22Rv1 (cell line): Measurements from ENCODE around the gene ANO10.

Source experiments
- H3K27ac ChIP-seq: fragments of 450-650 bp; 2 replicates; pipeline ENCODE4 v1.5.1; 2017
- ZFX ChIP-seq: fragments of 450-650 bp; IDR thresholded peaks from 2 replicates; pipeline ENCODE4 v1.6.1; 2017; ENCODE audit warnings: antibody characterized with exemption, borderline replicate concordance
- TF ChIP-seq, protein P1 (sequence below): fragments of 450-650 bp; IDR thresholded peaks from 2 replicates; pipeline ENCODE4 v1.5.1; 2017; ENCODE audit warnings: mild to moderate bottlenecking

Gene ANO10

DNA sequence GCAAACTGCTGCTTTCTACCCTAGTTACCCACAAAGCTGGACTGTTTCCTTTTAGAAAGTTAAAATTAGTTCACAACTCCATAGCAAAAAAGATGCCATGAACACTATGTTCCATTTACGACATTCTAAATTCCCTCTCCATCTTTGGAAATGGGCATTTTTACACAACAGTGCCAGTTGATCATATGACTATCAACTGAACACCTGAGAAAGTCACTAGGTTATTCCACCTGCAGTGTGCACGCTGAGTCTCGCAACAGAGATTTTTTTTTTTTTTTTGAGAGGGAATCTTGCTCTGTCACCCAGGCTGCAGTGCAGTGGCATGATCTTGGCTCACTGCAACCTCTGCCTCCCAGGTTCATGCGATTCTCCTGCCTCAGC, 215.2 kb downstream of the ANO10 start:
- H3K27ac ChIP-seq: no peak overlapping the region
- TF ChIP-seq, protein P1, sequence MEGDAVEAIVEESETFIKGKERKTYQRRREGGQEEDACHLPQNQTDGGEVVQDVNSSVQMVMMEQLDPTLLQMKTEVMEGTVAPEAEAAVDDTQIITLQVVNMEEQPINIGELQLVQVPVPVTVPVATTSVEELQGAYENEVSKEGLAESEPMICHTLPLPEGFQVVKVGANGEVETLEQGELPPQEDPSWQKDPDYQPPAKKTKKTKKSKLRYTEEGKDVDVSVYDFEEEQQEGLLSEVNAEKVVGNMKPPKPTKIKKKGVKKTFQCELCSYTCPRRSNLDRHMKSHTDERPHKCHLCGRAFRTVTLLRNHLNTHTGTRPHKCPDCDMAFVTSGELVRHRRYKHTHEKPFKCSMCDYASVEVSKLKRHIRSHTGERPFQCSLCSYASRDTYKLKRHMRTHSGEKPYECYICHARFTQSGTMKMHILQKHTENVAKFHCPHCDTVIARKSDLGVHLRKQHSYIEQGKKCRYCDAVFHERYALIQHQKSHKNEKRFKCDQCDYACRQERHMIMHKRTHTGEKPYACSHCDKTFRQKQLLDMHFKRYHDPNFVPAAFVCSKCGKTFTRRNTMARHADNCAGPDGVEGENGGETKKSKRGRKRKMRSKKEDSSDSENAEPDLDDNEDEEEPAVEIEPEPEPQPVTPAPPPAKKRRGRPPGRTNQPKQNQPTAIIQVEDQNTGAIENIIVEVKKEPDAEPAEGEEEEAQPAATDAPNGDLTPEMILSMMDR: no peak
- no peak for TF ChIP-seq ZFX

DNA sequence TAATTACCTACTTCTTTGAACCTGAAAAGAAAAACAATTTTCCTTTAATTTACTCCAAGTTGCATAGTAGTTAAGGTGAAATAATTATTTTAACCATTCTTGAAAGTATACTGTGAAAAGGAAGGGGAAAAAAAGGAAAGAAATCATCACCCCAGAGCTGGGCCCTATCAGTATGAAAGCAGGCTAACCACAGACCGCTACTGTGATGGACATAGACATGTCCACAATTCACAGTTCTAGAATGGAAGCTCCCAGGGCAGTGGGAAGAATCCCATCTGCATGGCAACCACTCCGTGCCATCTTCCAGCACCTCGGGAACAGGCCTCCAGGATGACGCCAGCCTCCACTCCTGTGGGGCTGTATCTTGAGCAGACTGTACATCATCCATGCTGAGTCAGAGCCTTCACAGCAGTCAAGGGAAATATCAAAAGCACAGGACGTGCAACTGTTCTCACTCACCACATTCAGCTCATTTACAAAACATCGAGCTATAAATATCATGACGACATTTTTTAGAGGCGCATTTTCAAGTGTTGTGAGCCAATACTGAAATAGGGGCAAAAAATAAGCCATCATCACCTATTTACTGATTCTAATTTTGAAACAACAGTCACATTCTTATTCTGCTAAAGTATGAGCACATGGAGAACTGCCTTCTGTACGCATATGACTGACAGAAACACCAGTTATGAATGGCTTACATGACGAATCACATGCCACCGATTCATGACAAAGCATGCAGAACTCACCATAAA, 215.7 kb downstream of the ANO10 start:
- TF ChIP-seq, protein P1: no peak
- no peak for TF ChIP-seq ZFX
- no peak overlapping the region for H3K27ac ChIP-seq

DNA sequence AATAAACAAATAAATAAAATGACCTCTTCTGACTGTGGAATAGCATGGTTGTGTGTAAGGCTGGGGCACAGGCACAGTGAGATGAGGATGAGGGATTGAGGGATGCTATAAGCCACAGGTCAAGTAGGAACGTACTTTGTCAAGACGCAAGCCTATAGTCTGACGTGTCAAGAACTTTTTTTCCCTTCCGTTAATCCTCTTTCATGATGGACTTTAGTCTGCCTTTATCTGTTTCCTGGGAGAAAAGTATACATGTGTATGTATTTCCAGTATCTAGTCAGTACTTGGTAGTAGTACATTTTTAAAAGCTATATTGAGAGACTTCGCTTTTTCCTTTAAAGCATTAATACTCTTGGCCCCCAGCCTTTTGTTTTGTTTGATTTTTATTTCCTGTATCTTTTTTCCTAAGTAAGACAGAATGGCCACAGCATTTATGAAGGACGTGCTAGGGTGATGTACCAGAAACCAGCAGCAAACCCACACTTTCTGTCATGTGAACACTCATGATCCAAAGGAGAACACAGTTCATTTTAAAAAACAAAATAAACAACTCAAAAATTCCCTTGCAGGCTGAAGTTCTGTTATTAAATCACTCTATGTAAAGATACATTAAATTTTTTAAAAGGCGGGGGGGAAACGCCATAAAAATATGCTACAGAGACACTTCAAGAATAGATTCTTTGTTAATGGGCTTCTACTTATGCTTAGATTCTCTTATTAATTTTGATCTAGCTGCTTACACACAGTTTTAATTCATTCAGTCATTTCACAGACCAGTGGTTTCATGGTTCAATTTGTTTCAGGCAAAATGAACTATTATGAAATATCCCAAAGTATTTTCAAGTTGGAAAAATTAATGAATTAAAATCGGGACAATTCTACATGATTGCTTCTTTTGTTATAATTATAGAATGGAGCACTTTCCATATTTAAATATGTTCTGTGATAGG, 220.8 kb downstream of the ANO10 start:
- no peak overlapping the region for H3K27ac ChIP-seq
- TF ChIP-seq ZFX: no peak

DNA sequence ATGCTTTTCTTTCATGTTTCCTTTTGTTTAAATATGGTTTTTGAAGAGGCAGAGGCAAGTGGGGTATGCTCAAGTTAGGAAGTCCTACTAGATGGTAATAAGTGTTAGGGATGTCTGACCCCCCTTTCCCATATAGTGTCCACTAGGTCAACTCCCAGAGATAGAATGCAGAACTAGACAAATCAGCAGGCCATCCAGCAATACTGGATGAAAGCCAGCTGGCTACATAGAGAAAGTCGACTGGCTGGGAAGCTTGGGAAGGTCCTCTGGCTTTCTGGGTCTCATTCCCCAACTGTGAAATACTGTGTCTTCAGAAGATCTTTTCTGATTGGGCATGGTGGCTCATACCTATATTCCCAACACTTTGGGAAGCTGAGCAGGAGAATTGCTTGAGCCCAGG, 221.6 kb downstream of the ANO10 start:
- TF ChIP-seq, protein P1: no peak
- no peak for TF ChIP-seq ZFX
- H3K27ac ChIP-seq: no peak overlapping the region

DNA sequence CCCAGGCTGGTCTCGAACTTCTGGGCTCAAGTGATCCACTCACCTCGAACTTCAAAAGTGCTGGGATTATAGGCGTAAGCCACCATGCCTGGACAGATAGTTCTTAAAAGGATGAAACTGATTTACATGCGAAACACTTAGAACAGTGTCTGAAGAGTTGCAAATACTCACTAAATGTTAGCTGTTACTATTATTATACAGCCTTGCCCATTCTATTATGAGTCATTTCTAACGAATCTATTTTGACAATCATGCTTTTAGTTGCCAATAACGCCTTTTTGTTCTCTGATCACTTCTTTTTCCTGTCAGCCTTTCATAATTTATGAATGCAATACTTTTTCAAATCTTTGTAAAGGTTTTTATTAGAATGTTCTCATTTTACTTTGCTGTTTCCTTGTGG, 222.8 kb downstream of the ANO10 start:
- TF ChIP-seq ZFX: no peak
- TF ChIP-seq, protein P1: no peak
- no peak overlapping the region for H3K27ac ChIP-seq

DNA sequence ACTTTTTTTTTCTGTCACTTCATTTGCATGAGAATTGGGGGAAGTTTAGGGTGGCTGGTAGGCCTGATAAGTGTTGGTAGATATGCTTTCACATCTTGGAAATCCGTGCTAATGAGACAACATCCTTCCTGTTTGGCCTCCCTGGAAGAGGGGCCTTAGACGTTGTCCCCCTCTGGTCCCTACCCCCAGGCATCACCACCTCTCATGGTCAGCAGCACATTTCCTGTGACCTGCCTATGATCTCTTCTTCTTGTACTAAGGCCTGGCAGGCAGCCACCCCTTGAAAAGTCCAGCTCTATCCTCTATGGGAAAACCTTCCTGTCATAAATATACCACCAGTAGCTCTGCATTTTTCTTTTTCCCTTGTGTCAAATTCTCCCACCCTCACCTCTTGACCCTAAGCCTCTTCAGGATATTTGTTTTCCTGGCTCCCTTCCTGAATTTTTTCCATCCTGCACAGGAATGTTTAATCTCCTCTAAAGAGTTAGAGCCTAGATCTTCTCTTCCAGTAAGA, 227.7 kb downstream of the ANO10 start:
- no peak for TF ChIP-seq ZFX
- TF ChIP-seq, protein P1: no peak
- H3K27ac ChIP-seq: no peak overlapping the region

DNA sequence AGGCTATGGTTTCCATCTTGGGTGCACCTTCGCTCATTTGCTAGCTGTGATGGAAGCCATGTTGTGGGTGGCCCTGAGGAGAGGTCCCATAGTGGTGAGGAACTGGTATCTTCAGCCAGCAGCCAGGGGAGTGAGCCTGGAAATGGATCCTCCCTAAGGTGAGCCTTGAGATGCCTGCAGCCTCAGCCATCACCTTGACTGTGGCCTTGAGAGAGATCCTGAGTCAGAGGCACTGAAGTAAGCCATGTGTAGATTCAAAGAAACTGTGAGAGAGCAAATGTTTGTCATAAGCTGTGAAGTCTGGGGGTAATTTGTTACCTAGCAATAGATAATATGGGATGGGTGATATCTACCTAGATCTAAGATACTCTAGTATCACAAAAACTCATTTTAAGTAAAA, 230.2 kb downstream of the ANO10 start:
- TF ChIP-seq ZFX: no peak
- TF ChIP-seq, protein P1: no peak
- H3K27ac ChIP-seq: no peak overlapping the region
